HG02970 (cell line): ENCODE measurements around the gene DNAAF5.
"Not testable (repeated sequence)": the region's sequence is repeated elsewhere in the genome, so short reads cannot be mapped to it uniquely, and the experiment has no call there.

Experiments used
- ATAC-seq: cut with Tn5 transposase; IDR thresholded peaks from one replicate; pipeline ENCODE4 v1.9.1; 2021; ENCODE audit warnings: mild to moderate bottlenecking, moderate library complexity, moderate number of reproducible peaks; ENCODE audit not compliant: unreplicated experiment, low FRiP score

Gene DNAAF5

GRCh38 chr7:780081-780480 is 53.6 kb downstream of the DNAAF5 start:
- ATAC-seq = no peak

GRCh38 chr7:780516-780915 is 54.0 kb downstream of the DNAAF5 start:
- ATAC-seq = no peak

- no peak for ATAC-seq
These were observed 54.8 kb downstream of the DNAAF5 start for GRCh38 chr7:781186-781849.

DNA sequence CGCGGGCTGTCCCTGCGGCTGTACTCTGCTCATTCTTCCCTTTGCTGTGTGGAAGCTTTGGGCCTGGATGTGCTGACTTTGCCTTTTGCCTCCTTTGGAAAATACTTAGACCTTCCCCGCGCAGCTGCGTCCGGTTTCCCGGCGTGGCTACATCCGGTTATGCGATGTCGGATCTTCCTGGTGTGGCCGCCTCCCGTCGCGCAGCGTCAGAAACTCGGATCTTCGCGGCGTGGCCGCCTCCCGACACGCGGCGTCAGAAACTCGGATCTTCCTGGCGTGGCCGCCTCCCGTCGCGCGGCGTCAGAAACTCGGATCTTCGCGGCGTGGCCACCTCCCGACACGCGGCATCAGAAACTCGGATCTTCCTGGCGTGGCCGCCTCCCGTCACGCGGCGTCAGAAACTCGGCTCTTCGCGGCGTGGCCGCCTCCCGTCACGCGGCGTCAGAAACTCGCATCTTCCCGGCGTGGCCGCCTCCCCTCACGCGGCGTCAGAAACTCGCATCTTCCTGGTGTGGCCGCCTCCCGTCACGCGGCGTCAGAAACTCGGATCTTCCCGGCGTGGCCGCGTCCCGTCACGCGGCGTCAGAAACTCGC is 55.5 kb downstream of the DNAAF5 start:
- no peak for ATAC-seq

DNA sequence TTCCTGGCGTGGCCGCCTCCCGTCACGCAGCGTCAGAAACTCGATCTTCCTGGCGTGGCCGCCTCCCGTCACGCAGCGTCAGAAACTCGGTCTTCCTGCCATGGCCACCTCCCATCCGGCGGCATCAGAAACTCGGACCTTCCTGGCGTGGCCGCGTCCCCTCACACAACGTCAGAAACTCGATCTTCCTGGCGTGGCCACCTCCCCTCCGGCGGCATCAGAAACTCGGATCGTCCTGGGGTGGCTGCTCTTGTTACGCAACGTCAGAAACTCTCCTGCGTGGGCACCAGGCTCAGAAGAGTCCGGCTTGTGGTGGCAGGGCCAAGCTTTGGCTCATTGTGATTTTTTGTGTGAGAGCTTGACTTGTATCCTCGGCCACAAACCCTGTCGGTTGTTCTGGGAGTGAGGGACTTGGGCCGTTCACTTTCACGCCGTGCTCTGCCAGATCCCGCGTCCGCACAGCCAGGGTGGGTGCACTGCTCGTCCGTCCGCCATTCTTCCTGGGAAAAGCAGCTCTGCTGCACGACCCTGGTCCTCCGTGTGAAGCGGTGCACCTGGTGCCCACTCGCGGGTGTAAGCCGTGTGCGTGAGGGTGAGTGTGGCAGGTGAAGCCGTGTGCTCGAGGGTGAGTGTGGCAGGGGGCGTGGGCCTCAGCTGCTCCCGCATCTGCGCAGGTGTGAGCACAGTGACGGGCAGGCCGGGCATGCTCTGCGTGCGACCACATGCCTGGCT is 56.4 kb downstream of the DNAAF5 start:
- ATAC-seq = no peak

DNA sequence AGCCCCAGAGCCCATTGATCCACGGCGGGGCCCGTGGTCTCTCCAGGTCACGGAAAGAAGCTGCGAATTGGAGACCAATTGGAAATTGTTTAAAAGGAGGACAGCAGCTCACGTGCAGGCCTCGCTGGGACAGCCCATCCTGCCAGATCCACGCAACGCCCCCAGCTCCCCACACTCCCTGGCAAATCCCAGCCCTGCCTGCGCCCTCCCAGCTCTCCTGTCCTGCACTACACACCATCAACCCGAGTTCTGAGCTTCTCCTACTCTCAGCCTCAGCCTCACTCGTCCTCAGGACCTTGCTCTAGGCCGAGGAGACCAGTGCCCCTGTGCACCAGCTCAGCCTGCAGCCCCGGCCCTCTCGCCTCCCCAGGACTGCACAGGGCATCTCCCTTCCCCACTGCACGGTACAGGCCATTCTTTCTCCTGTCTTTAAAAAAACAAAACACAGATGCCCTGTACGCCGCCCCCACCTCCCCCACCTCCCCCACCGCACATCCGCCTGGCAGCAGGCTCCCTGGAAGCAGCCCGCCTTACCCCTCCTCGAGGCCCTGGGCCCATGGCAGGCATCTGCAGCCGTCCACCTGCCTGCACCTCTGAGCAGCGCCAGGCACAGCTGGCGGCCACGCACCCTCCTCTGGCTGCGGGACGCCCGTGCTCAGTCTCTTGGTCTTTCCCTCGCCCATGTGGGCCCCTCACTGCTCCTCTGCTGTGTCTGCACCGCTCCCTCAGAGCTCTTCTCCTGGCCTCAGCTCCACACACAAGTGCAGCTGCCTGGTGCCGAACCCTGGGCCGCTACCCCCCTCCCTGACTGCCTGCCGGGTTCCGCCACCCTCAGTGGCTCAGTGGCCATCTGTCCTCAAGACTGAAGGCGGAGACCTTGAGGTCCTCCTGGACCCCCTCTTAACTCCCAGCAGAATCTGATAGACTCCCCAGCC is 57.3 kb downstream of the DNAAF5 start:
- ATAC-seq = no peak

DNA sequence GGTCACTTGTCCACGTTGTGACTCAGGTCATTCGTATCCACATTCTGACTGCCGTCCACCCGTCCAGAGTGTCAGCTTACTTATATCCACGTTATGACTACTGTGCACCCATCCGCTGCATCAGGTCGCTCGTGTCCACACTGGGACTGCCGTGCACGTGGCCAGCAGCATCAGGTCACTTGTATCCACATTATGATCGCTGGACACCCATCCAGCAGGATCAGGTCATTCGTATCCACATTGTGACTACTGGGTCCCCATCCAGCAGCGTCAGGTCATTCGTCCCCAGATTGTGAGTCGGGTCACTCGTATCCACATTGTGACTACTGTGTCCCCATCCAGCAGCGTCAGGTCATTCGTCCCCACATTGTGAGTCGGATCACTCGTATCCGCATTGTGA is 58.5 kb downstream of the DNAAF5 start:
- ATAC-seq = no peak

DNA sequence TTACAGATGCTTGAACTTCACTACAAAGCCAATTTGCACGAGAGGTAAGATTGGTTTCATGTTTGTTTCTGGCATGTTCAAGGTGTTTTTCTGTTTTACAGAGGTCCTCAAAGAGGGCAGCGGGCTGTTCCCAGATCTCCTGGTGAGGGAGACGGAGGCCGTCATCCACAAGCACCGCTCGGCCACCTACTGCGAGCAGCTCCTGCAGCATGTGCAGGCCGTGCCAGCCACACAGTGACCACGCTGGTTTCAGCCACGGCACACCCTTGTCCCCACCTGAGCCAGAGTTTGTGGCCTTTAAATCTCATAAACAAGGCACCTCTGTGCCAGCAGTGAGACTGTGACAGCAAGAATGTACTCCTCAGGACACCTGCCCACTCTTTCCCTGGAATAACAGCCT is 58.9 kb downstream of the DNAAF5 start:
- no peak for ATAC-seq

GRCh38 chr7:786472-787255 is 60.2 kb downstream of the DNAAF5 start:
- no peak for ATAC-seq

DNA sequence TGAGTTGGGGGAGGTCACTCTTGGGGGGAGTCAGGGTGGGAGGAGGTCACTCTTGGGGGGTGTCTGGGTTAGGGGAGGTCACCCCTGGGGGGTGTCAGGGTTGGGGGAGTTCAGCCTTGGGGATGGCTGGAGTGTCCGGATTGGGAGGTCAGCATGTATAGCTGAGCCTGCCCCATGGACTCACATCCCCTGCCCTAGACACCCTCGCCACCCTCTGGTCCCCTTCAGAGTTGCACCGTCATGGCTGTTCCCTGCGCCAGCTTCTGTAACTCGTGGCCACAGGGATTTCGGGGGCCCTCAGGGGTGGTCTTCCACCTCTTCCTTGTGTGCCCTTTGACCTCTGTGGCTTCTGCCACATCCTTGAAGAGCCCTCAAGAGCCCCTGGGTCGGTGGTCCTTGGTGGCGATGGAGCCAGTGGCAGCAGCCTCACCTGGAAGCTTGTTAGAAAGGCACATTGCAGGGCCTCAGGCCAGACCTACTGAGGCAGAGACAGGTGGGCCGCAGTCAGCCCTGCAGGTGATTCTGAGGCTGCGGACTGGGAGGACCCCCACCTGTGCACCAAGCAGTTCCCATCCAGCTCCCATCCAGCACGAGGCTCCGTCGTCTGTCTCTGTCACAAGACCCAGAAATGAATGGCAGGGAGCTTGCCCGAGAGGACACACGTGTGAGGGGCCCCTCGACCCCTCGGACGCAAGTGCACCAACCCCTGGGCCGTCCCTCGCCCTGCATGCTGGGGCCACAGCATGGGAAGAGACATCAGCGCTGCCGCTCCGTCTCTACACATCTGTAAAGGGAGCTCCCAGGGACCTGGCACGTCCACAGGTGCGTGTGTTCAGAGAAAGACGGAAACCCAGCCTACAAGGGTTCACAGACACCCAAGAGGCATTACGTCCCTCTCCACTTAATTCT is 61.1 kb downstream of the DNAAF5 start:
- ATAC-seq = no peak

DNA sequence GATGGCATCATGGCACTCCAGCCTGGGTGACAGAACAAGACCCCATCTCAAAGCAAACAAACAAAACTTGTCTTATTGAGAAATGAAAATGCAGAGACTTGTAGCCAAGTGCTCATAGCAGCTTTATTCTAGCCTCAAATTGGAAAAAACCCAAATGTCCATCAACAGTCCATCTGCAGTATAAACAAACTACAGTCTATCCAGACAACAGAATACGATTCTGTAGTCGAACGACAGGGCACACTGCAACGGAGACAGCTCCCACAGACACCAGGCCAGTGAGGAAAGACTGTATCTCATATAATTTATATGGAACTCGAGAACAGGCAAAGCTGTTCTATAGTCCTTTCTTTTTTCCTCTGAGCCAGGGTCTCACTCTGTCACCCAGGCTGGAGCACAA is 65.0 kb downstream of the DNAAF5 start:
- ATAC-seq = no peak

DNA sequence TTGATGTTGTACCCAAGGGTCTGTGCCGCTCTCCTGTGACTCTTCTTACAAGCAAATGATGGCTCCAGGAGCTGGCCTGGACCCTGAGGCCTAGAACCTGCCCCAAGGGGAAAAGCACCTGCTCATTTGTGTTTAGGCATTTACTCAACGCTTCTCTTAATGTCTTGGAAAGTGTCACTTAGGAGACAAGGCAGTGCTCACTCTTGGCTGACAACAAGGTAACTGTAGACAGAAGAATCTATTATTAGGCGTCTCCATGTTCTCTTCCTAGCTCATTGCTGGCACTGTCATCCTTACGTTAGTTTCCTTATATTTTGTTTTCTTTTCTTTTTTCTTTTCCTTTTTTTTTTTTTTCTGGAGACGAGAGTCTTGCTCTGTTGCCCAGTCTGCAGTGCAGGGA is 67.7 kb downstream of the DNAAF5 start:
- ATAC-seq = no peak

DNA sequence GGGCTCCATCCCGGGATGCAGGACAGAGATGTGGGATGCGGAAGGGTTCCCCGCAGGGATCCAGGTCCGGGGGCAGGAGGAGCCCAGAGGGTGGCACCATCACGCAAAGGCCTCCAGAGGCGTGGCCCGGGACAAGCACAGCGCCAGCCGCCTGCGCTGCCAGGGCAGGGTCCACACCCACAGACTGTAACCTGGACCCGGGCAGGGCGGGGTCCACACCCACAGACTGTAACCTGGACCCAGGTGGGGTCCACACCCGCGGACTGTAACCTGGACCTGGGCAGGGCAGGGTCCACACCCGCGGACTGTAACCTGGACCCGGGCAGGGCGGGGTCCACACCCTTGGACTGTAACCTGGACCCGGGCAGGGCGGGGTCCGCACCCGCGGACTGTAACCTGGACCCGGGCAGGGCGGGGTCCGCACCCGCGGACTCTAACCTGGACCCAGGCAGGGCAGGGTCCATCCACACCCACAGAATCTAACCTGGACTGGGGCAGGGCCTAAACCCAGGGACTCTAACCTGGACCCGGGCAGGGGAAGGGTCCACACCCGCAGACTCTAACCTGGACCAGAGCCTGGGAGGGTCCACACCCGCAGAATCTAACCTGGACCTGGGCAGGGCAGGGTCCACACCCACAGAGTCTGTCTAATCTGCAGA is 68.3 kb downstream of the DNAAF5 start:
- no peak for ATAC-seq

GRCh38 chr7:796434-797169 is 70.1 kb downstream of the DNAAF5 start:
- ATAC-seq = not testable (repeated sequence)

- no peak for ATAC-seq
These were observed 72.5 kb downstream of the DNAAF5 start for GRCh38 chr7:798921-799470.

DNA sequence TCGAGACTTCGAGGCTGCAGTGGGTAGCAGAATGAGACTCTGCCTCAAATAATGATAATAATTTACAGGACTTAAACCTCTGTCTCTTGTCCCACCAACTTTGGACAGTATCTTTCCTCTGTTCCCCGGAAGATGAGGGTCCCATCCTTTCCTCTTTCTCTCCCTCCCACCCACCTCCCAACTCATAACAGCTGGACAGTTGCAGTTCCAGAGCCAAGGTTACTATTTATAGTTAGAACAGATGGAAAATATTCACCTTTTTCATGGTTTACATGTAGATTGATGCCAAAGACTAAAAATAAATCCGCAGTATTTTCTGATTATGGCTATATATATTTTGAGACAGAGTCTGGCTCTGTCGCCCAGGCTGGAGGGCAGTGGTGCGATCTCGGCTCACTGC is 74.2 kb downstream of the DNAAF5 start:
- ATAC-seq = no peak

DNA sequence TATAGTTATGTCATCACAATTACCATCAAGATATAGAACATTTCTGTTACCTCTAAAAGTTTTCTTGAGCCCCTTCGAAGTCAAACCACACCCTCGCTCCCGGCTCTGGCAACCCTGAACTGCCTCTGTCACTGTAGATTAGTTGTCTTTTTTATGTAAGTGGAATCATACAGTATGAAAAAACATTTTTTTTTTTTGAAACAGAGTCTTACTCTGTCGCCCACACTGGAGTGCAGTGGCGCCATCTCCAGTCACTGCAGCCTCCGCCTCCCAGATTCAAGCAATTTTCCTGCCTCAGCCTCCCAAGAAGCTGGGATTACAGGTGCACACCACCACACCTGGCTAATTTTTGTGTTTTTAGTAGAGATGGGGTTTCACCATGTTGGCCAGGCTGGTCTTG is 74.9 kb downstream of the DNAAF5 start:
- ATAC-seq = not testable (repeated sequence)
